HG03139 (cell line): ENCODE measurements around the gene SELENOI.
"Not testable (repeated sequence)": the region's sequence is repeated elsewhere in the genome, so short reads cannot be mapped to it uniquely, and the experiment has no call there.

Source experiments
- ATAC-seq: cut with Tn5 transposase; IDR thresholded peaks from one replicate; pipeline ENCODE4 v1.9.1; 2021; ENCODE audit not compliant: unreplicated experiment

The SELENOI gene

GRCh38 chr2:26356111-26356510, 10.2 kb downstream of the SELENOI start:
- no peak for ATAC-seq

- no peak for ATAC-seq
Measured at GRCh38 chr2:26356771-26357170, 10.8 kb downstream of the SELENOI start.

DNA sequence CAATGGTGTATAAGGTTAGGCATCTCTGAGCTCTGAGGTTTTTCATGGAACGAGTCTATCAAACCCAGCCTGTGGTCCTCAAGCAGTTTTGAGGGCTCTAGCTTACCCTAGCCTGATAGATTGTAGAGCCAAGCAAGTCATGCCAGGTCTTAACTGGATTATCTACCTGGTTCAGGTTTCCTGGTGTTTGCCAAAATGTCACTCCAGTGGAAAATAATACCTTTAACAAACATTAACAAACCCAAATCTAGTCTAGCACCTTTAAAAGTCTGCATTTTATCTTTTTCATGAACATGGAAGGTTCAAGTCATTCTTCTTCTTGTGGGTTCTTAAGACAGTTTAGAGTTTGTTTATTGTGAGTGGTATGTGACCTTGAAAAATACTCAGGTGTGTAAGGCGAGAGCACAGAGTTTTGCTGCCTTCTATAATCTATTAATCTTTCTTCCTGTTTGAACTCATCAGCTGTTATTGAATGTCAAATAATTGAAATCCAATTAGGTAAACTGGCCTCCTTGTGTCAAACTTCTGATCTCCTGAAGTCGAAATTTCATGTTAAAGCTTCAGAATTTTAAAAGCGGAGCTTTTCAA, 14.0 kb downstream of the SELENOI start:
- no peak for ATAC-seq

- no peak for ATAC-seq
Measured at GRCh38 chr2:26363323-26363722, 17.4 kb downstream of the SELENOI start.

- no peak for ATAC-seq
Measured at GRCh38 chr2:26363958-26364357, 18.0 kb downstream of the SELENOI start.

DNA sequence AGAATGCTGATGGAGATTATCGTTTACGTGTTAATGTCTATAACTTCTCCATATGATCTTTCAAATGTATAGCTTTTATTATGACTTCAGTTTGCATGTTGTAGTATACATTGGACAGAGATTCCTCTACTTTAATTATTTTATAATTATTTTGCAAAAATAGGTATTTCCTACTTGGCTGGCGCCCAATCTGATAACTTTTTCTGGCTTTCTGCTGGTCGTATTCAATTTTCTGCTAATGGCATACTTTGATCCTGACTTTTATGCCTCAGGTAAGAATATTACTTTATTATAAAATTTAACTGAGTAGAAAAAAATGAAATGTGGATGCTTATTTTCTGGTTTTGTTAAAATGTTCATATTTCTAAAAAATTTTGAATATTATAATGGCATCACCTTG, 18.7 kb downstream of the SELENOI start:
- no peak for ATAC-seq

DNA sequence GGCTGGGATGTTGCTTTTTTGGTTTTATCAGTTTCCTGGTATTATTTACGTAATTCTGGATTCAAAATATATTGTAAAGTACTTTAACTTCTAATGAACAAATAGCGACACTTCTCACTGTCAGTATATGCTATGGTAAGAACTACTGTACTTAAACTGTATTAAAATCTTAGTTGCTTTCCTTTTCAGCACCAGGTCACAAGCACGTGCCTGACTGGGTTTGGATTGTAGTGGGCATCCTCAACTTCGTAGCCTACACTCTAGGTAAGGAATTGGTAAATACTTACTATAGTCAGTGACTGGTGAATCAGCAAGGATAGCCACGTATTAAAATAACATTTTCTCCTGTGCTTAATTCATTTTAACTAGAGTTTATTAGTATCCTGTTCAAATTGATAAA, 21.0 kb downstream of the SELENOI start:
- no peak for ATAC-seq

GRCh38 chr2:26369664-26370063, 23.7 kb downstream of the SELENOI start:
- not testable (repeated sequence) for ATAC-seq

DNA sequence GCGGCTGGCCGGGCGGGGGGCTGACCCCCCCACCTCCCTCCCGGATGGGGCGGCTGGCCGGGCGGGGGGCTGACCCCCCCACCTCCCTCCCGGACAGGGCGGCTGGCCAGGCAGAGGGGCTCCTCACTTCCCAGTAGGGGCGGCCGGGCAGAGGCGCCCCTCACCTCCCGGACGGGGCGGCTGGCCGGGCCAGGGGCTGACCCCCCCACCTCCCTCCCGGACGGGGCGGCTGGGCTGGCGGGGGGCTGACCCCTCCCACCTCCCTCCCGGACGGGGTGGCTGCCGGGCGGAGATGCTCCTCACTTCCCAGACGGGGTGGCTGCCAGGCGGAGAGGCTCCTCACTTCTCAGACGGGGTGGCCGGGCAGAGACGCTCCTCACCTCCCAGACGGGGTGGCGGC, 25.0 kb downstream of the SELENOI start:
- not testable (repeated sequence) for ATAC-seq

- no peak for ATAC-seq
Measured at GRCh38 chr2:26376799-26377198, 30.9 kb downstream of the SELENOI start.

DNA sequence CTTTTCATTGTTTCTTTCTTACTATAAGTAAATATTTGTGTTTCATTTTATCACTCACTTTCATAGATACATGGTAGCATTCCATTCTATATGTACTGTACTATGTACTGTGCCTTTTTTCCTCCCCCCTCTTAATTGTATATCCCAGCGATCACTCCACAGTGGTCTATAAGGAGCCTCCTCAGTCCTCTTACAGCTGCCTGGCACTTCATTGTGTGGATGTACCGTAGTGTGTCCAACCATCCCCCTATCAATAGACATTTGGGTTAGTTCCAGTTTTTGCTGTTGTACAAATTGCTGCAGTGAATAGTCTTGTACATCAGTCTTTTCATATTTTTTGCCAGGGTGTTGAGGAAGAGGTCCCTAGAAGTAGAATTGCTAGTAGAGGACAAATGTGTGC, 34.3 kb downstream of the SELENOI start:
- ATAC-seq = no peak

- ATAC-seq = no peak
Measured at GRCh38 chr2:26382564-26382963, 36.6 kb downstream of the SELENOI start.

GRCh38 chr2:26384183-26384582, 38.2 kb downstream of the SELENOI start:
- no peak for ATAC-seq

- no peak for ATAC-seq
Measured at GRCh38 chr2:26384597-26384996, 38.7 kb downstream of the SELENOI start.

GRCh38 chr2:26387189-26387588, 41.2 kb downstream of the SELENOI start:
- ATAC-seq = no peak

DNA sequence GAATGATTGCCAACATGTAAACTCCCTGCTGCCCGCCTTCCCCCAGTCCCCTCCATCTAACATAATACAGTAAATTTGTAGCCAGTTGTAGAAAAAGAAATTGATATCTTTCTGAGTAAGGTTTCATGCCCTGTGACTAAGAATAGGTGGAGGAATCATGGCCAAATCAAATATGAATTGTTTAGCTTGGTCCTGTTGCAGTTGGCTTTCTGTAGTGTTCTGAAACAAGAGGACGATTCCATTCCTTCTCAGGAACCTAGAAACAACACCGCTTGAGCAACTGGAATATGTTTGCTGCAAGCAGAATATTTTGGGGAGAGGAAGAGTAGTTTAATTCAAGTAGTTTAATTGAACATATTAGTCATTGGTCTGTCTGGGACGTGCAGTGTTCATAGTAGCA, 48.8 kb downstream of the SELENOI start:
- no peak for ATAC-seq

DNA sequence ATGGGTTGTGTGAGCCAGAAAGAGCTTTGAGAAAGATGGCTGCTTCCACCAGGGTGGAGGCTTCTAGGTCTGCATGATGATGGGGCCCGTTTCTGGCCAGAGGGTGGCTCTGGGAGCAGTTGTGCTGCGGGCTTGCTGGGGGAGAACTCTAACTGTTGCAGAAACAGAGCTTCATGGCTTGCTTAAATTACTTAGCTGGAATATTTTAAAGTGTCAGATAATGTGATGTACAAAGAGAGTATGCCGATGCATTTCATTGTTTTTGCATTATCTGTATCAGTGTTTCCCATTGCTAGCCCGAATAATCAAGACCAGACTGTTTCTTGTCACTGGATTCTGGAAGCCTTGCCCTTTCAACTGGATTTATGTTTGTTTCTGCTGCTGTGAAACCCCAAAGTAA, 49.5 kb downstream of the SELENOI start:
- no peak for ATAC-seq

- ATAC-seq = no peak
Measured at GRCh38 chr2:26396734-26397298, 50.9 kb downstream of the SELENOI start.

GRCh38 chr2:26399771-26400376, 53.9 kb downstream of the SELENOI start:
- ATAC-seq = no peak

DNA sequence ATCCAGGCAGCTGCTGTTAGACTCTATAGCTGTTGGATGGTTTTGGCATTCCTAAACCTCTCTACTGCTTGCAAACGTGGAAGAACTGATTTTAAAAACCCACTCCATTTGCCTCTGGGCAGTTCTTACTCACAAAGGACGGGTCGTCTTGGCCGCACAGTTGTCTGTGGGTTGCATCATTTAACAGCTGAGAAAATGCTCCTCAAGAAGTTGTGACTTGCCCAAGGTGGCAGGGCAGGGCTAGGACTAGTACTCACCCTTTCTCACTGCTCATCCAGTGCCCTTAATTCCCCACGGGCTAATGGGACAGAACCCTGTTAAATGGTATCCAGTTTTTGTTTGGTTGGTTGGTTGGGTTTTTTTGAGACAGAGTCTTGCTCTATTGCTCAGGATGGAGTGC, 54.8 kb downstream of the SELENOI start:
- no peak for ATAC-seq

DNA sequence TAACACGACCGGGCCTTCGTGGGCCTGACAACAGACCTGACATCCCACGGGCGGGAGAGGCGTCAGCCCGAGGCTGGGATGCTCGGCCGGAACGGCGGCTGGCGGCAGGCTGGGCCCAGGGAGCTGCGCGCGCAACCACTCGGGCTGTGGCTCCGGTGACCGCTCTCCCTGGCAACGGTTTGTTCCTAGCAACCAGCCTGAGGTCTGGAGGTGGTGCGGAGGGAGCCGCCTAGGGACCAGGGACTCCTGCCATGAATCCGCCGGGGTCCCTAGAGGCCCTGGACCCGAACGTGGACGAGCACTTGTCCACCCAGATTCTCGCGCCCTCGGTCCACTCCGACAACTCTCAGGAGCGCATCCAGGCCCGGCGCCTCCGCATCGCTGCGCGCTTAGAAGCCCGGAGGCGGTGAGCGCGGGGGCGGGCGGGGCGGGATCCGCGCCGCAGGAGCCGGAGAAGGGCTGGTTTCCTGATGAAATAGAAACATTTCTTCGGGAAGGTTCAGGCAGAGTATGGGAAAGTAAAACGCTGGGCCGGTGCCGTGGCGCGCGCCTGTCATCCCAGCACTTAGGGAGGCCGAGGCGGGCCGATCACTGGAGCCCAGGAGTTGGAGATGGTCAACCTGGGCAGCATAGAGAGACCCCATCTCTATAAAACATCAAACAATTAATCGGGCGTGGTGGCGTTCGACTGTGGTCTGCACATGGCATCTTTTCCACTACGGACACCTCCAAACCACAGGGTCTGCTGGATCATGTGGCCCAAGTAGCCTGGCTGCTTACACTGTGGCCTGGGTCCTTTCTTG, 56.0 kb downstream of the SELENOI start, which contains the start of gene DRC1:
TSS of gene DRC1 (plus strand) at position 182 of the 803 bp plus-strand sequence. CDS start at position 252, 70 bp downstream.
- no peak for ATAC-seq

- no peak for ATAC-seq
Measured at GRCh38 chr2:26407526-26407925, 61.6 kb downstream of the SELENOI start.
